GM19463 (cell line): Measurements from ENCODE around the gene ETS1.

Experiments
- ATAC-seq: cut with Tn5 transposase; IDR thresholded peaks from one replicate; pipeline ENCODE4 v1.9.1; 2021; ENCODE audit warnings: mild to moderate bottlenecking, moderate library complexity; ENCODE audit not compliant: unreplicated experiment

Gene ETS1

GRCh38 chr11:128546916-128547315 lies 40.4 kb downstream of the ETS1 start:
- ATAC-seq = no peak

- ATAC-seq = no peak
These were observed 42.8 kb downstream of the ETS1 start for GRCh38 chr11:128544471-128545051.

- ATAC-seq = no peak
These were observed 46.9 kb downstream of the ETS1 start for GRCh38 chr11:128540469-128540868.

GRCh38 chr11:128536506-128536905 lies 50.9 kb downstream of the ETS1 start:
- ATAC-seq = no peak

- ATAC-seq = no peak
These were observed 51.6 kb downstream of the ETS1 start for GRCh38 chr11:128535468-128536457.

GRCh38 chr11:128533472-128533871 lies 53.9 kb downstream of the ETS1 start:
- ATAC-seq = no peak

GRCh38 chr11:128532572-128533091 lies 54.7 kb downstream of the ETS1 start:
- no peak for ATAC-seq

GRCh38 chr11:128532016-128532571 lies 55.3 kb downstream of the ETS1 start:
- no peak for ATAC-seq

- no peak for ATAC-seq
These were observed 55.8 kb downstream of the ETS1 start for GRCh38 chr11:128531588-128531987.

GRCh38 chr11:128530118-128531074 lies 57.0 kb downstream of the ETS1 start:
- no peak for ATAC-seq

- ATAC-seq = no peak
These were observed 59.1 kb downstream of the ETS1 start for GRCh38 chr11:128528294-128528693.

GRCh38 chr11:128527046-128527445 lies 60.3 kb downstream of the ETS1 start:
- ATAC-seq = no peak

GRCh38 chr11:128525411-128526243 lies 61.7 kb downstream of the ETS1 start:
- no peak for ATAC-seq

GRCh38 chr11:128524172-128524571 lies 63.2 kb downstream of the ETS1 start:
- ATAC-seq = no peak

GRCh38 chr11:128523641-128524040 lies 63.7 kb downstream of the ETS1 start:
- ATAC-seq = no peak

GRCh38 chr11:128522943-128523518 lies 64.3 kb downstream of the ETS1 start:
- no peak for ATAC-seq

GRCh38 chr11:128522055-128522942 lies 65.1 kb downstream of the ETS1 start:
- peak; percentile 84 for ATAC-seq

- ATAC-seq = no peak
These were observed 65.7 kb downstream of the ETS1 start for GRCh38 chr11:128521682-128522054.
